Activated CD8-positive, alpha-beta T cell treated with anti-CD3 and anti-CD28 coated beads, Interleukin-2, amount 10 ng/mL, durations not matched to agents 7 days and 5 days (primary cell): ENCODE data around the gene RMND1. TPM values are rescaled to one million over a fixed set of nuclear protein-coding genes. Genes with fewer than 3 reads are reported as not detected.

Experiments used
- ATAC-seq: fragments of 150-1000 bp; cut with Tn5 transposase; one replicate; pipeline ENCODE4 v1.10.0; 2021; ENCODE audit warnings: moderate library complexity
- CTCF ChIA-PET: fragments of 350-600 bp; sonication (Branson Sonifier 250); formaldehyde crosslinking; loops from one replicate; lab custom pipeline; 2021; ENCODE audit warnings: antibody characterized with exemption; lab: Charles Lee
- POLR2A ChIA-PET: fragments of 350-600 bp; sonication (Branson Sonifier 250); formaldehyde crosslinking; loops from one replicate; lab custom pipeline; 2021; ENCODE audit warnings: antibody characterized with exemption; lab: Charles Lee
- DNase-seq: peaks from one replicate; pipeline ENCODE4 v3.0.0-alpha.2; 2020
- H3K27ac Mint-ChIP-seq: one replicate; pipeline ENCODE4 v1.8.0; 2021; ENCODE audit warnings: mild to moderate bottlenecking, mixed read lengths
- H3K27me3 Mint-ChIP-seq: one replicate; pipeline ENCODE4 v1.8.0; 2021; ENCODE audit warnings: low read depth, mixed read lengths
- H3K36me3 Mint-ChIP-seq: one replicate; pipeline ENCODE4 v1.8.0; 2021; ENCODE audit warnings: low read depth, mixed read lengths
- H3K4me1 Mint-ChIP-seq: one replicate; pipeline ENCODE4 v1.8.0; 2021; ENCODE audit warnings: low read depth, mixed read lengths
- H3K4me3 Mint-ChIP-seq: one replicate; pipeline ENCODE4 v1.8.0; 2021; ENCODE audit warnings: mild to moderate bottlenecking, mixed read lengths
- H3K9me3 Mint-ChIP-seq: one replicate; pipeline ENCODE4 v1.8.0; 2022; ENCODE audit warnings: mixed read lengths; ENCODE audit not compliant: insufficient read depth
- total RNA-seq, 2 experiments: library from RNA; stranded (reverse); gene quantifications; one replicate each; pipeline ENCODE4 v1.2.3, GENCODE V29; 2021

Gene RMND1
- total RNA-seq, 2 experiments from 2014 or later = 18.6 to 19.2 TPM

GRCh38 chr6:151391471-151392413 lies 60.2 kb downstream of the RMND1 start, which contains the start of gene ZBTB2:
TSS of gene ZBTB2 (minus strand) at chr6:151391559. CDS start at chr6:151373637, 17,922 bp downstream.
- Mint-ChIP-seq H3K4me3 (peak within 1 kb of the TSS; percentile 97), H3K9me3 (no peaks in the 10 kb centered on the region), H3K36me3 (peaks cover 57% of the 10 kb centered on the region), H3K27me3 (no peaks in the 10 kb centered on the region), H3K27ac (peak within 1 kb of the TSS; percentile 97), H3K4me1 (peaks cover 54% of the 10 kb centered on the region)
- ATAC-seq (peak; percentile 12), DNase-seq (peak; percentile 75)
- ChIA-PET CTCF (interaction anchor here (1.0 to 5.0 kb wide), 2 partner anchors 14 to 49 kb away, joined by 4 to 31 read pairs; no protein-coding TSS in a partner anchor), POLR2A (interaction anchor here (0.9 to 2.6 kb wide), 6 partner anchors 11 to 60 kb away, joined by 3 to 45 read pairs (median 9); partner anchors contain the start of gene RMND1)

GRCh38 chr6:151390851-151391470 lies 61.0 kb downstream of the RMND1 start:
- H3K27ac Mint-ChIP-seq = peak overlapping the region; percentile 80
- CTCF ChIA-PET = interaction anchor here (1.8 to 1.9 kb wide), 2 partner anchors 12 to 61 kb away, joined by 4 to 7 read pairs; partner anchors contain the start of gene RMND1
- no peaks in the 10 kb centered on the region for H3K9me3 Mint-ChIP-seq
- DNase-seq (peak; percentile 86), ATAC-seq (peak; percentile 31)
- peak overlapping the region; percentile 97 for H3K4me3 Mint-ChIP-seq
- H3K4me1 Mint-ChIP-seq = peaks cover 52% of the 10 kb centered on the region
- POLR2A ChIA-PET = interaction anchor here (0.6 to 2.6 kb wide), 10 partner anchors 9 to 1592 kb away, joined by 3 to 45 read pairs (median 4); partner anchors contain the start of genes FBXO5 and RMND1
- H3K36me3 Mint-ChIP-seq = peaks cover 55% of the 10 kb centered on the region
- no peaks in the 10 kb centered on the region for H3K27me3 Mint-ChIP-seq

GRCh38 chr6:151390276-151390850 lies 61.6 kb downstream of the RMND1 start:
- DNase-seq (peak; percentile 98), ATAC-seq (peak; percentile 87)
- Mint-ChIP-seq H3K4me1 (peaks cover 55% of the 10 kb centered on the region), H3K9me3 (no peaks in the 10 kb centered on the region), H3K36me3 (peaks cover 55% of the 10 kb centered on the region), H3K27ac (peak overlapping the region; percentile 80), H3K27me3 (no peaks in the 10 kb centered on the region), H3K4me3 (peak overlapping the region; percentile 64)
- ChIA-PET POLR2A (interaction anchor here (0.5 to 2.6 kb wide), 15 partner anchors 9 to 1593 kb away, joined by 3 to 45 read pairs (median 4); partner anchors contain the start of genes FBXO5 and RMND1), CTCF (interaction anchor here (1.0 to 2.7 kb wide), 8 partner anchors 10 to 85 kb away, joined by 3 to 18 read pairs (median 4); partner anchors contain the start of gene RMND1)

- H3K27ac Mint-ChIP-seq = peak overlapping the region; percentile 93
- POLR2A ChIA-PET = interaction anchor here (0.5 to 2.6 kb wide), 16 partner anchors 9 to 1594 kb away, joined by 3 to 45 read pairs (median 4); partner anchors contain the start of genes FBXO5 and RMND1
- H3K4me3 Mint-ChIP-seq = peak overlapping the region; percentile 88
- peaks cover 55% of the 10 kb centered on the region for H3K4me1 Mint-ChIP-seq
- no peaks in the 10 kb centered on the region for H3K9me3 Mint-ChIP-seq
- DNase-seq (no peak), ATAC-seq (peak; percentile 75)
- CTCF ChIA-PET = interaction anchor here (1.0 to 2.7 kb wide), 8 partner anchors 9 to 86 kb away, joined by 3 to 18 read pairs (median 4); partner anchors contain the start of gene RMND1
- no peaks in the 10 kb centered on the region for H3K27me3 Mint-ChIP-seq
- peaks cover 55% of the 10 kb centered on the region for H3K36me3 Mint-ChIP-seq
These were observed 62.2 kb downstream of the RMND1 start for GRCh38 chr6:151389618-151390275.

GRCh38 chr6:151388997-151389617 lies 62.8 kb downstream of the RMND1 start:
- ATAC-seq = no peak
- ChIA-PET POLR2A (interaction anchor here (0.8 to 2.6 kb wide), 11 partner anchors 8 to 1594 kb away, joined by 3 to 45 read pairs (median 5); partner anchors contain the start of genes FBXO5 and RMND1), CTCF (interaction anchor here (1.0 to 2.7 kb wide), 7 partner anchors 8 to 86 kb away, joined by 3 to 18 read pairs (median 4); no protein-coding TSS in a partner anchor)
- Mint-ChIP-seq H3K4me3 (peak overlapping the region; percentile 88), H3K4me1 (peaks cover 57% of the 10 kb centered on the region), H3K27ac (peak overlapping the region; percentile 93), H3K36me3 (peaks cover 56% of the 10 kb centered on the region), H3K9me3 (no peaks in the 10 kb centered on the region), H3K27me3 (no peaks in the 10 kb centered on the region)
- DNase-seq = peak; percentile 40

- CTCF ChIA-PET = interaction anchor here (1.1 to 2.7 kb wide), 2 partner anchors 15 to 53 kb away, joined by 5 to 18 read pairs; no protein-coding TSS in a partner anchor
- no peak for DNase-seq
- H3K4me1 Mint-ChIP-seq = peaks cover 56% of the 10 kb centered on the region
- POLR2A ChIA-PET = interaction anchor here (1.0 kb wide), 2 partner anchors 9 to 15 kb away, joined by 4 to 5 read pairs; no protein-coding TSS in a partner anchor
- H3K27ac Mint-ChIP-seq = peak overlapping the region; percentile 81
- no peaks in the 10 kb centered on the region for H3K27me3 Mint-ChIP-seq
- no peaks in the 10 kb centered on the region for H3K9me3 Mint-ChIP-seq
- H3K36me3 Mint-ChIP-seq = peaks cover 54% of the 10 kb centered on the region
- no peak for ATAC-seq
- H3K4me3 Mint-ChIP-seq = peak overlapping the region; percentile 59
These were observed 63.7 kb downstream of the RMND1 start for GRCh38 chr6:151388236-151388635.

GRCh38 chr6:151387175-151387970 lies 64.6 kb downstream of the RMND1 start:
- ChIA-PET POLR2A (interaction anchor here (1.0 kb wide), 2 partner anchors 9 to 14 kb away, joined by 4 to 5 read pairs; no protein-coding TSS in a partner anchor), CTCF (interaction anchor here (1.1 to 2.7 kb wide), 2 partner anchors 14 to 54 kb away, joined by 5 to 18 read pairs; no protein-coding TSS in a partner anchor)
- ATAC-seq (no peak), DNase-seq (no peak)
- Mint-ChIP-seq H3K4me1 (peaks cover 50% of the 10 kb centered on the region), H3K27ac (peak overlapping the region; percentile 57), H3K27me3 (no peaks in the 10 kb centered on the region), H3K9me3 (no peaks in the 10 kb centered on the region), H3K4me3 (no peak overlapping the region), H3K36me3 (peaks cover 48% of the 10 kb centered on the region)

- Mint-ChIP-seq H3K4me1 (peaks cover 64% of the 10 kb centered on the region), H3K27me3 (no peaks in the 10 kb centered on the region), H3K36me3 (peaks cover 49% of the 10 kb centered on the region), H3K4me3 (peak overlapping the region; percentile 40), H3K27ac (peak overlapping the region; percentile 70), H3K9me3 (no peaks in the 10 kb centered on the region)
- DNase-seq = no peak
- ChIA-PET POLR2A (interaction anchor here (1.7 kb wide), 1 partner anchor 11 kb away, joined by 5 read pairs; no protein-coding TSS in a partner anchor), CTCF (interaction anchor here (0.8 to 3.6 kb wide), 4 partner anchors 9 to 31 kb away, joined by 3 to 19 read pairs (median 4); no protein-coding TSS in a partner anchor)
- no peak for ATAC-seq
These were observed 66.7 kb downstream of the RMND1 start for GRCh38 chr6:151385177-151385576.

GRCh38 chr6:151384151-151384550 lies 67.8 kb downstream of the RMND1 start:
- H3K9me3 Mint-ChIP-seq = no peaks in the 10 kb centered on the region
- H3K4me1 Mint-ChIP-seq = peaks cover 71% of the 10 kb centered on the region
- ATAC-seq (no peak), DNase-seq (no peak)
- H3K4me3 Mint-ChIP-seq = no peak overlapping the region
- ChIA-PET POLR2A (no interaction called here), CTCF (interaction anchor here (3.6 kb wide), 1 partner anchor 11 kb away, joined by 19 read pairs; no protein-coding TSS in a partner anchor)
- peak overlapping the region; percentile 70 for H3K27ac Mint-ChIP-seq
- peaks cover 47% of the 10 kb centered on the region for H3K36me3 Mint-ChIP-seq
- no peaks in the 10 kb centered on the region for H3K27me3 Mint-ChIP-seq
